GM19351 (cell line): ENCODE data around the gene KLHDC4.
"Not testable (repeated sequence)": the region's sequence is repeated elsewhere in the genome, so short reads cannot be mapped to it uniquely, and the experiment has no call there.

Experiments
- ATAC-seq: cut with Tn5 transposase; IDR thresholded peaks from one replicate; pipeline ENCODE4 v1.9.1; 2021; ENCODE audit warnings: mild to moderate bottlenecking, moderate library complexity; ENCODE audit not compliant: unreplicated experiment

The KLHDC4 gene

GRCh38 chr16:87744750-87745514 is 20.9 kb downstream of the KLHDC4 start:
- ATAC-seq: no peak

- no peak for ATAC-seq
Observed at GRCh38 chr16:87742781-87743490, 22.9 kb downstream of the KLHDC4 start.

GRCh38 chr16:87741700-87742415 is 23.9 kb downstream of the KLHDC4 start:
- ATAC-seq: no peak

- no peak for ATAC-seq
Observed at GRCh38 chr16:87740909-87741424, 24.8 kb downstream of the KLHDC4 start.

GRCh38 chr16:87740441-87740840 is 25.3 kb downstream of the KLHDC4 start:
- no peak for ATAC-seq

- no peak for ATAC-seq
Observed at GRCh38 chr16:87739801-87740200, 26.0 kb downstream of the KLHDC4 start.

GRCh38 chr16:87736008-87736382 is 29.8 kb downstream of the KLHDC4 start:
- ATAC-seq: no peak

GRCh38 chr16:87735270-87736007 is 30.3 kb downstream of the KLHDC4 start:
- no peak for ATAC-seq

- no peak for ATAC-seq
Observed at GRCh38 chr16:87734644-87735043, 31.1 kb downstream of the KLHDC4 start.

- no peak for ATAC-seq
Observed at GRCh38 chr16:87733190-87733589, 32.6 kb downstream of the KLHDC4 start.

- no peak for ATAC-seq
Observed at GRCh38 chr16:87731607-87732006, 34.2 kb downstream of the KLHDC4 start.

GRCh38 chr16:87729266-87729954 is 36.4 kb downstream of the KLHDC4 start:
- ATAC-seq: no peak

GRCh38 chr16:87728026-87728425 is 37.8 kb downstream of the KLHDC4 start:
- no peak for ATAC-seq

- no peak for ATAC-seq
Observed at GRCh38 chr16:87727346-87727745, 38.4 kb downstream of the KLHDC4 start.

GRCh38 chr16:87726577-87726976 is 39.2 kb downstream of the KLHDC4 start:
- not testable (repeated sequence) for ATAC-seq

GRCh38 chr16:87725596-87726235 is 40.1 kb downstream of the KLHDC4 start:
- no peak for ATAC-seq

GRCh38 chr16:87724490-87725291 is 41.1 kb downstream of the KLHDC4 start:
- no peak for ATAC-seq

GRCh38 chr16:87723226-87723623 is 42.6 kb downstream of the KLHDC4 start:
- no peak for ATAC-seq
